BLaER1 treated with 17β-estradiol and CSF1 and Interleukin-3, amounts not matched to agents 10 nM and 100 nM (cell line): ENCODE data around the gene MECP2.
A peak's percentile ranks its signal among the peaks of the same experiment; 100 is the strongest.

ENCODE experiments used
- H3K27ac ChIP-seq, 11 experiments: shearing (Covaris generic); formaldehyde crosslinking; 2 replicates each; pipeline ENCODE4 v1.8.1; 2022
- H3K27me3 ChIP-seq, 11 experiments: shearing (Covaris generic); formaldehyde crosslinking; 2 replicates each; pipeline ENCODE4 v1.8.1; 2022
- H3K36me3 ChIP-seq, 11 experiments: shearing (Covaris generic); formaldehyde crosslinking; 2 replicates each; pipeline ENCODE4 v1.8.1; 2022
- H3K4me1 ChIP-seq, 10 experiments: shearing (Covaris generic); formaldehyde crosslinking; 2 replicates each; pipeline ENCODE4 v1.8.1; 2022
- H3K4me2 ChIP-seq, 11 experiments: shearing (Covaris generic); formaldehyde crosslinking; 2 replicates each; pipeline ENCODE4 v1.8.1; 2022
- H3K4me3 ChIP-seq, 10 experiments: shearing (Covaris generic); formaldehyde crosslinking; 2 replicates each; pipeline ENCODE4 v1.8.1; 2022
- H3K9ac ChIP-seq, 11 experiments: shearing (Covaris generic); formaldehyde crosslinking; 2 replicates each; pipeline ENCODE4 v1.8.1; 2022
- H3K9me3 ChIP-seq, 11 experiments: shearing (Covaris generic); formaldehyde crosslinking; replicated peaks in 1 of 11; 2 replicates each; pipeline ENCODE4 v1.8.1; 2022
- H4K20me1 ChIP-seq, 11 experiments: shearing (Covaris generic); formaldehyde crosslinking; 2 replicates each; pipeline ENCODE4 v1.8.1; 2022
- Cebpa-rat ChIP-seq, 11 experiments: shearing (Covaris generic); IDR thresholded peaks; 2 replicates each; pipeline ENCODE4 v1.8.1; 2022

MECP2 gene

GRCh38 chrX:153972368-153973126 is 125.0 kb downstream of the MECP2 start, which contains the start of gene TMEM187:
Gene TMEM187 (plus strand): TSS chrX:153972754. CDS start chrX:153982063, 9,309 bp downstream.
- H3K4me2 ChIP-seq, result peak within 1 kb of the TSS; percentile 82 to 92 (median 89)
- H3K9me3 ChIP-seq, result no peaks in the 10 kb centered on the region
- peak within 1 kb of the TSS; percentile 72 to 97 (median 86) for H3K4me3 ChIP-seq
- H3K4me1 ChIP-seq, result peaks cover 40 to 55% (median 45%) of the 10 kb centered on the region in 10 experiments
- H3K36me3 ChIP-seq, result peaks cover 0 to 13% (median 0%) of the 10 kb centered on the region in 11 experiments; a peak in 5 of 22 replicates
- H4K20me1 ChIP-seq, result peaks cover 51 to 87% (median 71%) of the 10 kb centered on the region in 11 experiments; a peak in 21 of 22 replicates
- H3K9ac ChIP-seq, result peak within 1 kb of the TSS; percentile 92 to 100 (median 98)
- H3K27ac ChIP-seq, result peak within 1 kb of the TSS; percentile 93 to 100 (median 99)
- no peak for TF ChIP-seq Cebpa-rat (IDR thresholded peaks at IDR 0.05)
- H3K27me3 ChIP-seq, result peaks cover 67 to 74% (median 69%) of the 10 kb centered on the region in 11 experiments
